Fibroblast of mammary gland (primary cell): ENCODE results near the gene ISM1.

Experiments
- DNase-seq: peaks from one replicate; pipeline ENCODE4 v3.0.0-alpha.2; 2010; ENCODE audit warnings: low read depth
- H3K4me3 ChIP-seq: 2 replicates; pipeline ENCODE4 v1.5.1; 2011; ENCODE audit warnings: low read depth, mild to moderate bottlenecking, low read length, moderate library complexity; ENCODE audit not compliant: control insufficient read depth
- CTCF ChIP-seq: conservative IDR thresholded peaks from 2 replicates; pipeline ENCODE4 v1.5.1; 2011; ENCODE audit warnings: low read depth, low read length, inconsistent platforms; ENCODE audit not compliant: control insufficient read depth, insufficient read depth

Gene ISM1

GRCh38 chr20:13221313-13221672, 219 bp downstream of the ISM1 start:
- no peak for TF ChIP-seq CTCF
- no peak for DNase-seq
- no peak overlapping the region for H3K4me3 ChIP-seq

DNA sequence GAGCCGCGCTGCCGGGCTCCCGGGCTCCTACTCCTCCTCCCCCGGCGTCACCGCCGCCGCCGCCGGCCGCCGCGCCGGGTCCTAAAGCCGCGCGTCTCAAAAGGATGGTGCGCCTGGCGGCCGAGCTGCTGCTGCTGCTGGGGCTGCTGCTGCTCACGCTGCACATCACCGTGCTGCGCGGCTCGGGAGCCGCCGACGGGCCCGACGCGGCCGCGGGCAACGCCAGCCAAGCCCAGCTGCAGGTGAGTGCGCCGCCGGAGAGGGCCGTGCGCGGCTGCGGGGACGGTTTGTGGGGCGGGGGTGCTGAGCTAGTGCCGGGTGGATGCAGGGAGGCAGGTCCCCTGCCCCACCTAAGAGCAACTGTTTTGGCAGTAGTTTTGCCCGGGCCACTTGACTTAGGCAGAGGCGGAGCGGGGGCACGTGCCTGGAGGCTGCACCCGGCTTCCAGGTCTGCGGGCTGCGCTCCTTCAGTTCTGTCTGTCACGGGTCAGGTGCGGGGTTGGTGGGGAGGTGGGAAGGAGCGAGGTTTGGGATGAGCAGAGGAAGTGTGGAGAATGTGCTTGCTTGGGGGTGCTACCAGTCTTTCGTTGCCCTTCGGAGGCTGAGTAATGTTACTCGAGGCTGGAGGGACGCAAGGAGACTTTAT, 722 bp downstream of the ISM1 start:
- peak; percentile 50 for DNase-seq
- no peak for TF ChIP-seq CTCF
- peak overlapping the region; percentile 10 for H3K4me3 ChIP-seq

DNA sequence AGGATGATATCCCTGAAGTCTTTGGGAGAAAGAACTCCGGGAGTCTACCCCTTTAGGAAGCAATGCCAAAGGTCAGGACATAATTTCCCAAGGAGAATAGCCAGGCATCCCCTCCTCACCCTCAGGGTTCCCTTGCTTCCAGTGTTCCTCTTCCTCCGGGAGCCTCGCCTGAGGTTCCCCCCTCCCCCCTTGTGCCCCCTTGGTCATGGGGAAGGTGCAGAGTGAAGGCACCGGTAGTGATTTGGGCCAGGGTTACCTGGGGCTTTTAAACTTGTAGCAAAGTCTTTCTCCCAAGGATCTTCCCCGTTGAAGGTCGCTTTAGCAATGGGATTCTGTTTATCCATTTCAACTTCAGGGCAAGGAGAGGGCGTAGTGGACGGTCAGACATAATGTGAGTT, 1.2 kb downstream of the ISM1 start:
- no peak overlapping the region for H3K4me3 ChIP-seq
- no peak for TF ChIP-seq CTCF
- DNase-seq: no peak

GRCh38 chr20:13223736-13224520, 2.9 kb downstream of the ISM1 start:
- no peak overlapping the region for H3K4me3 ChIP-seq
- no peak for TF ChIP-seq CTCF
- DNase-seq: no peak

DNA sequence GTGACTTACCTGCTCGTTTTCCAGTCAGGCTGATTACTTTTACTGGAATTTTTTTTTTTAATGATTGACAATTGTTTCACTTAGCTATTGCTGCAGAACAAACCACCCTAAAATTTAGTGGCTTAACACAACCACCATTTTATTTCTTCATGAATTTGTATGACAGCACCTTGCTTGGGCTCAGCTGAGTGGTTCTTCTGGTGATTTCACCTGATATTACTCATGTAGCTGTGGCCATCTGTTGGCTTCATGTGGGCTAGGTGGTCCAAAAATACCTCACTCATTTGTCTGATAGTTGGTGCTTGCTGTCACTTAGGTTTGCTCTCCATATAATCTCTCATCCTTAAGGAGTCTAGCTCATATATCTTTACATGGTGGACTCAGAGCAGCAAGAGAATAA, 5.3 kb downstream of the ISM1 start:
- no peak overlapping the region for H3K4me3 ChIP-seq
- no peak for TF ChIP-seq CTCF
- no peak for DNase-seq

GRCh38 chr20:13228771-13229170, 7.7 kb downstream of the ISM1 start:
- no peak for TF ChIP-seq CTCF
- DNase-seq: no peak
- H3K4me3 ChIP-seq: no peak overlapping the region
